Thoracic aorta (tissue), 2 donors: ENCODE measurements around the gene GPATCH8. TPM values are rescaled to one million over a fixed set of nuclear protein-coding genes. Genes with fewer than 3 reads are reported as not detected.

Experiments
- ATAC-seq: fragments of 150-250 bp; one replicate; pipeline ENCODE4 v1.8.0; 2017; ENCODE audit warnings: low read depth; ENCODE audit not compliant: insufficient number of reproducible peaks, low FRiP score
- DNase-seq: peaks from one replicate; pipeline ENCODE4 v3.0.0-alpha.2; 2020; ENCODE audit warnings: low spot score
- H3K27ac ChIP-seq, 2 donors: fragments of 200-600 bp; sonication (generic); 1 replicate in 1 of 2; 2 replicates in 1 of 2; pipeline ENCODE4 v1.5.1; 2016; ENCODE audit warnings: mild to moderate bottlenecking in 2 of 2, moderate library complexity in 2 of 2
- H3K27me3 ChIP-seq: fragments of 200-600 bp; sonication (generic); replicated peaks from 2 replicates; pipeline ENCODE4 v1.6.0; 2016; ENCODE audit warnings: mild to moderate bottlenecking; ENCODE audit not compliant: insufficient read depth
- H3K36me3 ChIP-seq: fragments of 200-600 bp; sonication (generic); one replicate; pipeline ENCODE4 v1.5.1; 2016
- H3K4me1 ChIP-seq, 2 donors: fragments of 200-600 bp; sonication (generic); 1 replicate in 1 of 2; 2 replicates in 1 of 2; pipeline versions ENCODE4 v1.5.1 to v1.6.0; 2016; ENCODE audit warnings: low read depth in 2 of 2, mild to moderate bottlenecking in 1 of 2; ENCODE audit not compliant: control insufficient read depth in 1 of 2
- H3K4me3 ChIP-seq: fragments of 200-600 bp; sonication (generic); 2 replicates; pipeline ENCODE4 v1.5.1; 2016; ENCODE audit warnings: mild to moderate bottlenecking
- H3K9me3 ChIP-seq: fragments of 200-600 bp; sonication (generic); 2 replicates; pipeline ENCODE4 v1.5.1; 2016
- total RNA-seq, 2 donors: library from RNA; depleted of rRNA; stranded (reverse); fragments of >200 nt; gene quantifications; one replicate each; pipeline versions ENCODE4 v1.1.0 to v1.2.3, GENCODE V29; 2016
- TF ChIP-seq, protein P1 (sequence below): fragments of 200-600 bp; sonication (generic); IDR thresholded peaks from one replicate; pipeline ENCODE4 v1.5.1; 2019; ENCODE audit warnings: antibody characterized with exemption

Gene GPATCH8
- total RNA-seq, 2 donors from 2014 or later, result 39.3 to 56.1 TPM

DNA sequence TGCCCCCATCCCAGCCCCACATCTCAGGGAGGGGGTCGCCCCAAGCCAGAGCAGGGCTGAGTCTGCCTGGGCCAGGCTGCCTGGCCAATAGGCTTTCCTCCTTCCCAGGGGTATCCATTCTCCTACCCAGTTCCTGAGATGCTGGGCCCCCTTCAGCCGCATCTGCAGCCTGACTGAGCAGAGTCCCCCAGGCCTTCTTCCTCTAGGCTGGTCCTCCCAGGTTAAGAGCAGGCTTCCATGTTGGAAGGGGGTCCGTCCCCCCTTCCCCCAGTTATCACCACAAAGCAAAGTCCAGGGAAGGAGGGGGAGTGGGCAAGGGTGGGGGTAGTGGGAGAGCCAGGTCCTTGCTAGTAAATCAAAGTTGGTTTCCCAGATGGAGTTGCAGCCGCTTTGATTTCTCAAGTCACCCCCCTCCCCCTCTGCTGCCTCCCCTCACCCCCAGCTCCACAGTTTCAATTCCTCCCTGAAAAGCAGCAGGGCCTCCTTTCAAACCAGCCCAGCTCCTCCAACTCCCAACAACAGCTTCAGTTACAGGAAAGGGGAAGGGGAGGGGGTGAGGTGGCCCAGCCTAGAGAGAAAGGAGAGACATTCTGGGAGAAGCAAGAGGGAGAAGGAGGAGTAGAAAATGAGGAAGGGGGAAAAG, 44.5 kb upstream of the GPATCH8 start:
- H3K36me3 ChIP-seq, result no peaks in the 10 kb centered on the region
- no peak overlapping the region for H3K4me3 ChIP-seq
- H3K27me3 ChIP-seq, result no peaks in the 10 kb centered on the region
- H3K4me1 ChIP-seq, result peaks cover 4 to 23% of the 10 kb centered on the region in 2 donors
- no peak overlapping the region for H3K27ac ChIP-seq
- DNase-seq (no peak), ATAC-seq (no peak)
- TF ChIP-seq, protein P1, sequence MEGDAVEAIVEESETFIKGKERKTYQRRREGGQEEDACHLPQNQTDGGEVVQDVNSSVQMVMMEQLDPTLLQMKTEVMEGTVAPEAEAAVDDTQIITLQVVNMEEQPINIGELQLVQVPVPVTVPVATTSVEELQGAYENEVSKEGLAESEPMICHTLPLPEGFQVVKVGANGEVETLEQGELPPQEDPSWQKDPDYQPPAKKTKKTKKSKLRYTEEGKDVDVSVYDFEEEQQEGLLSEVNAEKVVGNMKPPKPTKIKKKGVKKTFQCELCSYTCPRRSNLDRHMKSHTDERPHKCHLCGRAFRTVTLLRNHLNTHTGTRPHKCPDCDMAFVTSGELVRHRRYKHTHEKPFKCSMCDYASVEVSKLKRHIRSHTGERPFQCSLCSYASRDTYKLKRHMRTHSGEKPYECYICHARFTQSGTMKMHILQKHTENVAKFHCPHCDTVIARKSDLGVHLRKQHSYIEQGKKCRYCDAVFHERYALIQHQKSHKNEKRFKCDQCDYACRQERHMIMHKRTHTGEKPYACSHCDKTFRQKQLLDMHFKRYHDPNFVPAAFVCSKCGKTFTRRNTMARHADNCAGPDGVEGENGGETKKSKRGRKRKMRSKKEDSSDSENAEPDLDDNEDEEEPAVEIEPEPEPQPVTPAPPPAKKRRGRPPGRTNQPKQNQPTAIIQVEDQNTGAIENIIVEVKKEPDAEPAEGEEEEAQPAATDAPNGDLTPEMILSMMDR, result no peak
- H3K9me3 ChIP-seq, result no peaks in the 10 kb centered on the region

DNA sequence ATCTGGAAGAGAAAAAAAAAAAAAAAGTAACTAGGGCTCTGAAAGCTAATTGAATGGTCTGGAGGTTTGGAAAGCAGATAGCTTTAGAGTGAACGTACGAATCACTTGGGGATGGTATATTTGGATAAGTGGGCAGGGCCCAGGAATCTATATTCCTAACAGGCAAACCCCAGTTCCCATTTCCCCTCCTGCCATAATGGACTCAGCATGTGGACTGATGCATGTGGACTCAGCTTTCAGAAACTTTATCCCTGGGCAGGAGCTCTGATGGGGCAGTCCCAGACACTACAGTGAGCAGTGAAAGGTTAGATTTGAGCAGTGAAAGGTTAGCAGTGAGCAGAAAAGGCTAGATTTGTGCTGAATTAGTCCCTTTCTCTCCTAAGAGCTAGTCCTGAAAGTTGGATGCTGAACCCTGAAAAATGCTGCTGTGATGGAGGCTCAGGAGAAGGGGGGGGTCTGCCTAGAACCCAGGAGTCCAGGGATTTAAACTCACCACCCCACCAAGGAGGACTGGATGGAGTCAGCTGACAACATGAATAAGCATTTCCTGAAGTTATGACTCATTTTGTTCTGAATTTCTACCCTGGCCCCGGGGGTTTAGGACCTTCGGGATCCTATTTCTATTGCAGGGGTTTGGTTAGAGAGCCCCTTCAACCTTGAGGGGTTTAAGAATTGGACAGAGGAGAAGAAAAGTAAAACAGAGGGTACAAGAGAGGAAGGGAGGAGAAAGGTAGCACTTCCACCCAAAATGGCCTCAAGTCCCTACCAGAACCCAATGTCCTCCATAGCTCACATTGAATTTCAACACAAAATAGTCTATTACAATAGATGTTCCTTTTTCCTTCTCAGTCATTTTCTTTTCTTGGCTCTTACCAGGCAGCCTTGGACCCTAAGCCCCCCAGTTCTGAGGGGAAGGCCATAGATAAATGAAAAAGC, 43.7 kb upstream of the GPATCH8 start:
- no peaks in the 10 kb centered on the region for H3K36me3 ChIP-seq
- TF ChIP-seq, protein P1, result no peak
- ATAC-seq, result no peak
- H3K9me3 ChIP-seq, result no peaks in the 10 kb centered on the region
- no peaks in the 10 kb centered on the region for H3K27me3 ChIP-seq
- no peak overlapping the region for H3K4me3 ChIP-seq
- peaks cover 4 to 24% of the 10 kb centered on the region in 2 donors for H3K4me1 ChIP-seq
- H3K27ac ChIP-seq, result peak overlapping the region in 1 of 2 donors; percentile 38
- no peak for DNase-seq

DNA sequence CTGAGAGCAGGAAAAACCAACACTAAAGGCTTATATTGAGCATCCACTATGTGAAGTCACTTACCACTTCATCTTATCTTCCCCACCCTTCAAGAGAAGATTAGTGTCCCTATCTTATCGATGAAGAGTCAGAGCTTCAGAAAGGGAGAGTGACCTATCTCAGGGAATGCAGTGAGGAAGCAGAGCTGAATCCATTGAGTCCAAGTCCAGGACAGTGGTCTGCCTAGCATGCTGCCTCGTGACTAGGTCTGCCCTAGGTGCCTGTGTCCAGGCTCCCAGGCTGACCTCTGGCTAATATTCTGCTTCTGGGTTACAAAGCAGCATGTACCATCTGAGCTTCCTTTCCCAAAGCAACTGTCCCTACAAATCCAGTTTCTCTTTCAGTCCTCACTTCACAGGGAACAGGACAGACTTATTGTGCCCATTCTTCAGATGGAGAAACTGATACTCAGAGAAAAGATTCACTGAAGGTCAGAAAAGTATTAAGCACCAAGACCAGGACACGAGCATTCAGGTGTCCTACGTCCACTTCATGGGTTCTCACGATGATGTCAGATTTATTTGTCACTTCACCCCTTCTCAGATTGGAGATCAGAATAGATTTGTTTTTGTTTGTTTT, 40.8 kb upstream of the GPATCH8 start:
- H3K4me3 ChIP-seq, result no peak overlapping the region
- H3K9me3 ChIP-seq, result no peaks in the 10 kb centered on the region
- no peaks in the 10 kb centered on the region for H3K36me3 ChIP-seq
- TF ChIP-seq, protein P1, result no peak
- no peak overlapping the region for H3K27ac ChIP-seq
- no peak for DNase-seq
- H3K27me3 ChIP-seq, result no peaks in the 10 kb centered on the region
- no peak for ATAC-seq
- H3K4me1 ChIP-seq, result peaks cover 4 to 24% of the 10 kb centered on the region in 2 donors

DNA sequence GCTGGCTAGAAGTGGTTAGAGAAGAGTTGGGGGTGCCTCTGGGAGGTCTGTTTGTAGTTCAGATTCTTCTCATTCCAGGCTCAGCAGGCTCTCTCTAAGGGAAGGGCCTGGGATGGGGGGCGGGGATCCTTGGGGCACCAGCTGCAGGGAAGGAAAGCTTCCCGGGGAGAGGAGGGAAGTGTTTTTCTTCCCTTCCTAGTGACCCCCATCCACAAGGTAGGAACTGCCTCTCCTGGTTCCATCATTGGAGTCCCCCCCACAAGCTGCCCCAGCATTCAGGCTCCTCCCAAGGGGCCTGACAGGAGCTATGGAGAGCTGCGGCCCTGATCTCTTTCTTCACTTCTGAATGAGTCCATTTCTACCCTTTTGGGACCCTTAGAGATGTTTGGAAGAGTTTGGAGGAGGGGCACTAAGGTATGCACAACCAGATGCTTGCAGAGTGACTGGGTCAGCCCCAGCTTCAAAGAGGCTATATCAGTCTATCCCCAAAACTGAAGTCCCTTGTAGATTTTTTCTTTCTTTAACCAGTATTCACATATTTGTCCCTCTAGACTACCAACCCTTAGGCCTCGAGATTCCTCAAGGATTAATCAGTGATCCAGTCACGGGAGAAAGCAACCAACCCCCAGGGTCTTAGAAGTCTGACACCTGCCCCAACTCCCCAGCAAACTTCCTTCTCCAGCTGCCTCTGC, 40.2 kb upstream of the GPATCH8 start:
- DNase-seq (no peak), ATAC-seq (no peak)
- Histone ChIP-seq H3K9me3 (no peaks in the 10 kb centered on the region), H3K36me3 (no peaks in the 10 kb centered on the region), H3K27ac (peak overlapping the region in 1 of 2 donors; percentile 3), H3K4me3 (no peak overlapping the region), H3K27me3 (no peaks in the 10 kb centered on the region), H3K4me1 (peaks cover 4 to 24% of the 10 kb centered on the region in 2 donors)
- TF ChIP-seq, protein P1, result no peak
